ENCODE measurements around the gene PLEKHG4B. TPM values are rescaled to one million over a fixed set of nuclear protein-coding genes. Genes with fewer than 3 reads are reported as not detected.

PLEKHG4B gene
- total and polyA plus RNA-seq, 2 of the 4 experiments (the other 2 are of a cell fraction), result 1.1 TPM

GRCh38 chr5:190366-191035, 98.5 kb downstream of the PLEKHG4B start:
- H2AFZ ChIP-seq (replicated peaks; ENCODE audit: low read length, poor library complexity), result no peak overlapping the region
- H2BK5ac ChIP-seq (ENCODE audit: low read depth, low read length, poor library complexity, severe bottlenecking), result no peak overlapping the region
- H3K4me1 ChIP-seq (ENCODE audit: control insufficient read depth, insufficient read depth, low read length), result no peaks in the 10 kb centered on the region
- H2BK15ac ChIP-seq (ENCODE audit: low read depth, low read length), result no peak overlapping the region
- H4K8ac ChIP-seq (ENCODE audit: low read depth in 2 of 2, low read length in 2 of 2), result no peak overlapping the region
- H4K91ac ChIP-seq (ENCODE audit: insufficient read depth, low read depth, low read length), result no peak overlapping the region
- dilution Hi-C loops (cut with HindIII; ENCODE audit: low sequenced_read_pairs, unreplicated experiment) (no loop called here), in situ Hi-C loops (cut with MboI; ENCODE audit: low sequenced_read_pairs) (no loop called here), intact Hi-C loops (cut with micrococcal nuclease) (no loop called here)
- no peaks in the 10 kb centered on the region for H3K9me3 ChIP-seq (ENCODE audit: control insufficient read depth, insufficient read depth, low read length)
- no peak overlapping the region for H3K18ac ChIP-seq (ENCODE audit: low read depth, low read length)
- H3K23ac ChIP-seq (ENCODE audit: low read depth, low read length), result no peak overlapping the region
- peak overlapping the region; percentile 50 for H2AK9ac ChIP-seq (replicated peaks; ENCODE audit: low read depth, low read length, poor library complexity)
- ChIA-PET POLR2A (ENCODE audit: unreplicated experiment) (no interaction called here), CTCF (no interaction called here)
- peaks cover 12% of the 10 kb centered on the region; the same call in 1 of the 2 replicates for H3K27me3 ChIP-seq (ENCODE audit: control insufficient read depth, insufficient read depth, low read length)
- ATAC-seq (ENCODE audit: low read depth) (no peak), DNase-seq (no peak)
- no peak overlapping the region for H3K56ac ChIP-seq (ENCODE audit: extremely low read depth, insufficient read depth, low read length)
- no peak overlapping the region for H3K4me2 ChIP-seq (ENCODE audit: low read depth, low read length)
- H3K9ac ChIP-seq (ENCODE audit: low read depth, low read length), result no peak overlapping the region
- H2AK5ac ChIP-seq (ENCODE audit: low read depth, low read length), result peak overlapping the region; percentile 59
- no peak overlapping the region; the same call in 1 of the 2 replicates for H3K14ac ChIP-seq (replicated peaks; ENCODE audit: low read depth, low read length)
- no peak overlapping the region for H2BK120ac ChIP-seq (ENCODE audit: low read depth, low read length)
- TF ChIP-seq RCOR1 (IDR thresholded peaks at IDR 0.05; ENCODE audit: insufficient replicate concordance, low read length) (no peak), MAZ (IDR thresholded peaks at IDR 0.05; ENCODE audit: borderline replicate concordance, low read depth, low read length) (no peak), CEBPB (IDR thresholded peaks at IDR 0.05; ENCODE audit: low read depth, low read length) (no peak), FOS (IDR thresholded peaks at IDR 0.05; ENCODE audit: low read depth, low read length) (no peak), MAFK (IDR thresholded peaks at IDR 0.05; ENCODE audit: low read depth, low read length) (no peak), MXI1 (IDR thresholded peaks at IDR 0.05; ENCODE audit: borderline replicate concordance, low read depth, low read length) (no peak), BHLHE40 (IDR thresholded peaks at IDR 0.05; ENCODE audit: low read depth, low read length) (no peak), CHD1 (IDR thresholded peaks at IDR 0.05; ENCODE audit: low read depth, low read length) (no peak)
- TF ChIP-seq, protein P1, sequence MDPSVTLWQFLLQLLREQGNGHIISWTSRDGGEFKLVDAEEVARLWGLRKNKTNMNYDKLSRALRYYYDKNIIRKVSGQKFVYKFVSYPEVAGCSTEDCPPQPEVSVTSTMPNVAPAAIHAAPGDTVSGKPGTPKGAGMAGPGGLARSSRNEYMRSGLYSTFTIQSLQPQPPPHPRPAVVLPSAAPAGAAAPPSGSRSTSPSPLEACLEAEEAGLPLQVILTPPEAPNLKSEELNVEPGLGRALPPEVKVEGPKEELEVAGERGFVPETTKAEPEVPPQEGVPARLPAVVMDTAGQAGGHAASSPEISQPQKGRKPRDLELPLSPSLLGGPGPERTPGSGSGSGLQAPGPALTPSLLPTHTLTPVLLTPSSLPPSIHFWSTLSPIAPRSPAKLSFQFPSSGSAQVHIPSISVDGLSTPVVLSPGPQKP (IDR thresholded peaks at IDR 0.05; ENCODE audit: borderline replicate concordance, low read depth, low read length), result no peak
- whole genome bisulfite sequencing, 2 experiments (ENCODE audit: extremely low coverage in 2 of 2, insufficient read length in 1 of 2), result no CpG with 5 or more reads among the region's 16 CpGs
- no TSS peak for BruUV-seq (replicated peaks)
- H3K4me3 ChIP-seq (ENCODE audit: insufficient read depth, low read depth, low read length), result no peak overlapping the region
- no peak overlapping the region for H2BK20ac ChIP-seq (ENCODE audit: low read depth, low read length)
- no peak overlapping the region for H3K27ac ChIP-seq (ENCODE audit: insufficient read depth, low read length)
- H4K5ac ChIP-seq (ENCODE audit: low read depth, low read length), result no peak overlapping the region
- H3K79me1 ChIP-seq (ENCODE audit: low read depth in 1 of 2, low read length in 2 of 2), result no peaks in the 10 kb centered on the region
- no peak overlapping the region for H3K4ac ChIP-seq (ENCODE audit: low read depth, low read length)
- H4K20me1 ChIP-seq (ENCODE audit: insufficient read depth, low read length), result peaks cover 2% of the 10 kb centered on the region; the same call in 1 of the 2 replicates
- H3K36me3 ChIP-seq (ENCODE audit: control insufficient read depth, insufficient read depth, low read length), result no peaks in the 10 kb centered on the region
- peaks cover 3% of the 10 kb centered on the region; the same call in 1 of the 2 replicates for H3K9me1 ChIP-seq (ENCODE audit: insufficient read depth, low read length)

Measured in IMR-90 (cell line).